SK-N-SH (cell line): ENCODE measurements around the gene TFF3.

ENCODE experiments used
- RAD21 ChIP-seq: IDR thresholded peaks from 2 replicates; pipeline ENCODE4 v1.6.1; 2012; ENCODE audit warnings: mild to moderate bottlenecking, low read length
- TF ChIP-seq, protein P1 (sequence below): fragments of 200-600 bp; sonication (generic); IDR thresholded peaks from 2 replicates; pipeline ENCODE4 v1.6.1; 2017; ENCODE audit warnings: antibody characterized with exemption, mild to moderate bottlenecking, moderate library complexity

DNA sequence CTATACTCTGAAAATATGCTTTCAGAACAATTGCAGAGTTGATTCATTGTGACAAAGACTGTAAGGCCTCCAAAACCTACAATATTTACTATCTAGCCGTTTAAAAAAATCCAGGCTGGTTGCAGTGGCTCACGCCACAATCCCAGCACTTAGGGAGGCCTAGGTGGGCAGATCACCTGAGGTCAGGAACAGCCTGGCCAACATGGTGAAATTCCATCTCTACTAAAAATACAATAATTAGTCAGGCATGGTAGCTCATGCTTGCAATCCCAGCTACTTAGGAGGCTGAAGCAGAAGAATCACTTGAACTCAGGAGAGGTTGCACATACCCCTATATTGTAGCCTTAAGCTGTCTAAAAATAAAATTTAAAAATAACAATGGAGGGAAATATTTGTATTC lies 40.8 kb upstream of the TFF3 start:
- TF ChIP-seq, protein P1, sequence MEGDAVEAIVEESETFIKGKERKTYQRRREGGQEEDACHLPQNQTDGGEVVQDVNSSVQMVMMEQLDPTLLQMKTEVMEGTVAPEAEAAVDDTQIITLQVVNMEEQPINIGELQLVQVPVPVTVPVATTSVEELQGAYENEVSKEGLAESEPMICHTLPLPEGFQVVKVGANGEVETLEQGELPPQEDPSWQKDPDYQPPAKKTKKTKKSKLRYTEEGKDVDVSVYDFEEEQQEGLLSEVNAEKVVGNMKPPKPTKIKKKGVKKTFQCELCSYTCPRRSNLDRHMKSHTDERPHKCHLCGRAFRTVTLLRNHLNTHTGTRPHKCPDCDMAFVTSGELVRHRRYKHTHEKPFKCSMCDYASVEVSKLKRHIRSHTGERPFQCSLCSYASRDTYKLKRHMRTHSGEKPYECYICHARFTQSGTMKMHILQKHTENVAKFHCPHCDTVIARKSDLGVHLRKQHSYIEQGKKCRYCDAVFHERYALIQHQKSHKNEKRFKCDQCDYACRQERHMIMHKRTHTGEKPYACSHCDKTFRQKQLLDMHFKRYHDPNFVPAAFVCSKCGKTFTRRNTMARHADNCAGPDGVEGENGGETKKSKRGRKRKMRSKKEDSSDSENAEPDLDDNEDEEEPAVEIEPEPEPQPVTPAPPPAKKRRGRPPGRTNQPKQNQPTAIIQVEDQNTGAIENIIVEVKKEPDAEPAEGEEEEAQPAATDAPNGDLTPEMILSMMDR: no peak
- no peak for TF ChIP-seq RAD21
